GM21576 (cell line): ENCODE results near the gene TFF1.

ENCODE experiments used
- ATAC-seq: cut with Tn5 transposase; IDR thresholded peaks from one replicate; pipeline ENCODE4 v1.9.1; 2021; ENCODE audit warnings: mild to moderate bottlenecking, moderate library complexity; ENCODE audit not compliant: unreplicated experiment

The TFF1 gene

DNA sequence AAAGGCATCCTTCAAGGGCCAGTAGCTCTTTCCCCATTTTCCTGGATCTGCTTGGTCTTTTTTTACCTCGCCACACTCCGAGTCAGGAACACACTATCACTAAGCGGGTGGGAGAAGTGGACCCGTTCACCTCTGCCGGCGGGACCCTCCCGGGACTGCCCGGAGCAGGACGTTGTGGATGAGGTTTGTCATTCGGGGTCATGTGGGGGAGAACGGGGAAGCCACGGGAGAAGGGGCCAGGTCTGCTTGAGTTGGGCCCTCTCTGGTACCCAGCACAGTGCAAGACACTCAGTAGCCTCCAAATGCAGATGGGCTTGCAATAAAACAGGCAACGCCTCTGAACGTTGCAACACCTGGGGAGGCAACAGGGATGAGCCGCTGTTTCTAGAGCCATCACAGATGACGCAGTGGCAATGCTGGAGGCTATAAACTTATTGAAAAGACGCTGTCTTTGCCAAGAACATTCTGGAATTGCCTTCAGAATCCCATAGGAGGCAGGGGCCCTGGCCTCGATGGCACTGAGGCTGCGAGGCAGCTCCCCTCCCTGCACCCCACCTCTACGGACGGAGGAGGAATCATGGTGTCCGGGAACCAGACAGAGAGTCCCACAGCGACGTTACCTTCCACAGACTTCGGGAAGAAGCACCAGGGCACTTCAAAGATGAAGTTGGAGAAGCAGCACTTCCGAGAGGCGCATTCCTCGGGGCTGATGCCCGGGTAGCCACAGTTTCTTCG, 19.3 kb downstream of the TFF1 start:
- ATAC-seq = no peak

- ATAC-seq = no peak
These were observed 19.9 kb downstream of the TFF1 start for GRCh38 chr21:42346441-42346840.

GRCh38 chr21:42344631-42345030, 21.7 kb downstream of the TFF1 start:
- ATAC-seq = no peak

DNA sequence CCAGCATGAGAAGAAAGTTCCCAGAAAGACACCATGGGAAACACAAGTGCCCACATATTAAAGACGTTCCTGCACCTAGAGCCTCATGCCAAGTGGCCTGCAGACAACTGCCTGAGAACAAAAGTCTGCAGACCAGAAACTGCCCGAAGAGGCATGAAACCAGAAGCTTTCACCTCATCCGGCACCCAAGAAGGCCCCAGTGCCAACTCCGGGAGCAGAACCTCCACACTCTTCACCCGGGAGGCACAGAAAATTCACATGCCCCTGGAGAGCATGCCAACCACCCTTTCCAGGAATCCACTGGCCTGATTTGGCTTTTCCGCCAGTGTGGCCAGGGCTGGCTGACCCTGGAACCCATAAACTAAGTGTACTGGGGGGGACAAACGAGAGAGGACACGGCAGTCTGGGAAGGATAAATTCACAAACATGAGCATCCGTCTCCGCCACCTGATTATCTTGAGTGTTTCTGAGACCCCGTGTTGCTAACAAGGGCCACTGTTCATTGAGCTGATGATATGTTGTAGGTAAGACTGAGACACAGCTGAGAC, 22.3 kb downstream of the TFF1 start:
- no peak for ATAC-seq

DNA sequence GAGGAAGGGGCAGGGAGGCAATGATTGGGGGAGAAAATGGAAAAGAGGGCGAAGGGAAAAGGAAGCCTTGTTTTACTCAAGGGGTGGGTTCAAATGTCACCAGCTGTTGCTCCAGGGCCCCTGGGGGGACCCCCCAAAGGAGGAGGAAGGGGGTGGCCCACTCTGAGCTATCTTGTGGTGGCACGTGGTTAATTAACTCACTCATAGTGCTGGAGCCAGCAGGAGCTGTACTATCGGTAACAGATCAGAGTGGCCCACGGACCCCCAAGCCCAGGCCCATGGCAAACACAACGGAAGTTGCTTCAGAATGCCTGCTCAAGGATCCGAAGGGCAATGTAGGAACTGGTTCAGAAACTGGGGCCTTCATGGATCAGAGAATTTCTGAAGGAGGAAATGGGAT, 22.8 kb downstream of the TFF1 start:
- no peak for ATAC-seq

- no peak for ATAC-seq
These were observed 23.2 kb downstream of the TFF1 start for GRCh38 chr21:42343101-42343500.

DNA sequence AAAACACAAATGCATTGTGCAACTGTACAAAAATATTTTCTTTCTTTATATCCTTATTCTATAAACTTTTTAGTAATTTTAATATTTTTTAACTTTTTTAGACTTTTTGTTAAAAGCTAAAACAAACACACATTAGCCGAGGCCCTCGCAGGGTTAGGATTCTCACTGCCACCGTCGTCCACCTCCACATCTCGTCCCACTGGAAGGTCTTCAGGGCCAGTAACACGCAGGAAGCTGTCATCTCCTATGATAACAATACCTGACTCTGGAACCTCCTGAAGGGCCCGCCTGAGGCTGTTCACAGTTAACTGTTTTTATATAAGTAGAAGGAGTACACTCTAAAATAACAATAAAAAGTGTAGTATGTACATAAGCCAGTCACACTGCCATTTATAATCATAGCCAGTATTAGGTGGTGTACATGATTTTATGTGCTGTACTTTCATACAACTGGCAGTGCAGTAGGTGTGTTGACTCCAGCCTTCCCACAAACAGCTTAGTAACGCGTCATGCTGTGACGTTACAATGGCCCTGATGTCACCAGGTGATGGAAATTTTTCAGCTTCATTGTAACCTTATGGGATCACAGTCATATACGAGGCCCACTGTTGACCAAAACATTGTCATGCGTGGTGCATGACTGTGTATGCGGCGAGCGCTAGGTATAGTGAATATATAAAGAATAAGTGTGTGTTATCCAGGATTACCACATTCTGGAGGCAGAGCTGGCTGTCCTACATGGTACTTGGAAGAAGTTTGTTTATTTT, 24.4 kb downstream of the TFF1 start:
- no peak for ATAC-seq

GRCh38 chr21:42340187-42341050, 25.9 kb downstream of the TFF1 start:
- no peak for ATAC-seq

DNA sequence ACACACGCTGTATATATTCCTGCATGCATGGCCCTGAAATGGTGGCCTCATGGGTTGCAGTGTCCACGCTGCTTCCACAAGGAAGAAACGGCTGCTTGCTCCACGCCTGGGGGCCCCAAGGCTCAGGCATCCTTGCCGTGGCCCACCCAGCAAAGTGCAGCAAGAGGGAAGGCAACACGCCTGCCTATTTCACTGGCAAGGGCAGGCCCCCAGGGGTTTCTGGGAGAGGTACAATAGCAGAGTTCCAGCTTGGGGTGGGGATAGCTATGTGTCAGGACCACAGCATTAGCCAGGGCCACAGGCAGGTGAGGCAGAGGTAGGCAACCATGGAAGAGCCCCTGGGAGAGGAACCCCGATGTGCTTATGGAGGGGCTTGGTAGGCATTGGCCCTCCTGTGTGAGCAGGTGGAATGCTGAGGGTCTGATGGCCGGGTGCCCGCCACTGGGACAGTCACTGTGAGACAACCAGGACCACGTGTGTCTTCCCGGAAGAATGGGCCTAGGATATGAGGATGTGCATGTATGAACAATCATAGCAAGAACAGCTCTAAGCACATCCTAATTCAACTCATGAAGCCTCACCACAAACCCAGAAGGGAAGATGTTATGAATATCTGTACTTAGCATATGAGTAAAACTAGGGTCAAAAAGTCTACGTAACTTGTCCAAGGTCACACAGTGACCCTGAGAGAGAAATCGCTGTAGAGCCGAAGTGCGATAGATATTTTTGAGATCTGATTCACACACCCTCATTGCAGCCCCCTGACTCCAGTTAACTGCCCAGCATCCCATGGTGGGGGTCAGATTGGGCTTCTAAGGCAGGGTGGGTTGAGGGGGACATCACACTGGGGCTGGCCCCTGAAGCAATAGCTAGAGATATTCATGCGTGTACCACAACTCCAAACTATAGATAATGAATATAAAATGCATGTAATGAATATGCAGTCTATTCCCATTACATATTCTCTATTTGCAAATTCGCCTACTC, 27.3 kb downstream of the TFF1 start:
- no peak for ATAC-seq

DNA sequence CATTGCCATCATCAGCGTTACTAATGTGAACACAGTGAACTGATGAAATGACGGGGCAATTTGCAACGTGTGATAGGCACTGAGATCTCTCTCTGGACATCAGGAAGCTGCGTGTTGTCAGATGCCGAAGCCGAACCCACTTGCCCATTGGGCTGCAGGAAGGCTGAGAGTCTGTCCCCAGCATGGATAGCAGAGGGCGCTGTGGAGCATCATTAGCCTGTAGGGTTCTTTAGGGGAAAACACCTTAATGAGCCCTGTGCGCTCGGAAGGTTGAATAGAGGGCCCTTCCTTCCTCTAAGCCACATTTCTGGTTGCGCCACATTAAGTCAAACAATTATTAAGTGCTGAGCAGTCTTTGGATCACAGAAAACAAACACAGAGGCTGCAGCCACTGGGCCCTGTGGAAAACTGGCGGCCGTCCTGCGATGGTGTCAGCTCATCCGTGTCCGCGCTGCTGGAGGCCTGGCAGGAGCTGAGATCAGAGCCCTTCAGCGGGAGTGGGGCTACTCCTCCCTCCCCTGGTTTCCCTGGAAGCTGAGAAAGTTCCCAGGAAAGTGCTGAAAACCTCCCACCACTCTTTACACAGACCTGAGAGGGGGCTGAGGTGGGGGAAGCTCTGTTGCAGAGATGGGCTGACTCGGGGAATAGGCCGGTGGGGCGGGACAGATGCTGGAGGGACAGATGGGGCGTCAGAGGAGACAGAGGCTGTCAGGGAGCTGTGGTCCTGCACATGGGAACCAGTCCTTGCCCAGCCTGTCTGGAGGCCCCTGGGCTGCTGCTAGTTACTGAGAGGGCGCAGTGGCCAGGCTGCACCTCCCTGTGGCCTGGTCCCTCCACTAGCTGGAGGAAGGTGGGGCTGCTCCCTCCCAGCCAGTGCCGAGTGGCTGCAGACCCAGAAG, 28.3 kb downstream of the TFF1 start:
- no peak for ATAC-seq

- no peak for ATAC-seq
These were observed 29.1 kb downstream of the TFF1 start for GRCh38 chr21:42337276-42337675.

- no peak for ATAC-seq
These were observed 30.3 kb downstream of the TFF1 start for GRCh38 chr21:42336054-42336453.

DNA sequence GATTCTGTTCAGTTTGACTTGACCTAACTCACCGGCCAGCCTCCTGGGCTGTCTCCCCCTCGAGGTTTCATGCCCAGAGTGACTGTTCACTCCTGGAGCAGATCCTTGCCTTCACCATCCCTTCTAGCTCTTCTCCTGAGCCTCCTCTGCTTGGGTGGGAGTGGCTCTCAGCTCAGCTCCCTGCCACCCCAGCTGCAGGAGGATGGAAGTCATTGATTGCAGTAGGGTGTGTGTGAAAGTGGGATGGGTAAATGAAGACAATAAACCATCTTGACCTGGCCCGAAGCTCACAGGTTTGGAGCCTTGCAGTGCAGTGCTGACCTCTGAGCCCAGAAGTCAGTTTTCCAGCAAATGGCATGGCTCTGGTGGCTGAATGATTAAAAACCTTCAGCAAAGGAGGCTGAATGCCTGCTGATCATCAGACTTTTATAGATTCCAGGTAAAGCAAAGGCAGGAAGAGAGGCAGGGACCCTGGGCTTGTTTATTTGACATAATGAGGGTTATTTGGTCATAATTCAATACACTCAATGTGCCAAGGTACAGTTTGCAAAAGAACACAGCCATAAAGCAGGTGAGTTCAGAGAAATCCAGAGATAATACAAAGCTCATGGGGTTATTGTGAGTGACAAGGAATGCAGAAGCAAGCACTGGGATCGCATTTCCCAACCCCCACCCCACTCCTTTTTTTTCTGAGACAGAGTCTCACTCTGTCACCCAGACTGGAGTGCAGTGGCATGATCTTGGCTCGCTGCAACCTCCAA, 33.6 kb downstream of the TFF1 start:
- no peak for ATAC-seq

- ATAC-seq = no peak
These were observed 34.7 kb downstream of the TFF1 start for GRCh38 chr21:42331660-42332059.

GRCh38 chr21:42330380-42331371, 35.7 kb downstream of the TFF1 start:
- no peak for ATAC-seq

DNA sequence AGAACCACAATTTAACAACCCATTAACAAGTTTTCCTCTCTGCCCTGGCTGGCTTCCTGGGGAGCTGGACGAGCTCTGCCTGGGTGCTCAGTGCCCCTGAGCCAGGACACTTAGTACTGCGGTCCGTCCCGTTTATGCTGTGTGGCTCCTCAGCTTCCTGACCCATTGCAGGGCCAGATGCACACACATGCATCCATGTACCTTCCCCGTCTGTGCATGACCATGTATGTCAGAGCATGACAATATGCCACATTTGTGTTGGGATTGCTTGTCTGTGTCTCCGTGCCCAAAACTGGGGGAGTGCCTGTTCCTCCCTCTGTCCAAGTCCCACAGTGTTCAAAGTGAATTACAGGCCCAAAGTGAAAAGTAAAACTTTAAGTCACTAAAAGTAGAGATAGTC, 41.4 kb downstream of the TFF1 start:
- no peak for ATAC-seq

GRCh38 chr21:42321845-42322244, 44.5 kb downstream of the TFF1 start:
- no peak for ATAC-seq
